Stimulated activated naive CD8-positive, alpha-beta T cell treated with anti-CD3 and anti-CD28 coated beads, Interleukin-15, Interleukin-2, amounts not matched to agents 100 U/mL and 50 U/mL, for 24 hours (primary cell): Measurements from ENCODE around the gene TMEM187.

ENCODE experiments used
- ATAC-seq: fragments of 150-1000 bp; cut with Tn5 transposase; one replicate; pipeline ENCODE4 v1.10.0; 2021
- DNase-seq: peaks from one replicate; pipeline ENCODE4 v3.0.0; 2021

Gene TMEM187

DNA sequence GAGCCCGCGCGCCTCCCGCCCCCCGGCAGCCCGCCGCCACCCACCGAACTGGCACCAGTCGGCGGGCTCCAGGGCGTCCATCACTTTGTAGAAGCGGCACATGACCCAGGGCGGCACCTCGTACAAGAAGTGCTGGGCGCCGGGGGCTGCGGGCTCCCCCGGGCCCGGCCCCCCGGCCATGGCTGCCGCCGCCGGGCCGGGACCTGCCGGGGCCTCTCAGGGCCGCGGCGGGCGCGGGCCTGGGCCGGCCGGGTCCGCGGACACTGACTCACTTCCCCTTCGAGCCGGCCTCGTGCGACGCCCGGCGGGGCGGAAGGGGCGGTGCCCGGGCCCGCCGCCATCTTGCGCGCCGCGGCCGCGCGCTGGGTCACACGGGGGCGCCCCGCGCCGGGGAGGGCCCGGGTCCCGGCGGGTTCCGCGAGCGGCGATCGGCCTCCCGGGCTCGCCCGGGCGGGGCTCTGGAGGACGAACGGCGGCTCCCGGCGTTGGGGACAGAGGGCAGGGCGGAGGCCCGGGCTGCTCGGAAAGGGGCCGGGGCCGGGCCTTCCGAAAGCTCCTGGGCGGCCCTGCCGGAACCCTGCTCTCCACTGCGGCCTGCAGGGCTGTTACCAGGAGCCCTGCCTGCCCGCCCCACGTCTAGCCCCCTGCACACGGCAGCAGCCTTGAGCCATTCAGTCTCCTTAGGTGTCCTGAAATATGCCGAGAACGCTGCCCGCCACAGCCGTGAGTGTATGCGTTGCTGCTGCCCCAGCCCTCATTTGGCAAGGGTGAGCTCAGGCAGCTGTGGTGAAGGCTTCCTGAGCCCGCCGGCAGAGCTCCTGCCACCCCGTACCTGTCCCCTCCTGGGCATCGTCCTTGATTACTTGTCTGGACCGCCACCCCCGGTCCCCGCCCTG is 47.3 kb downstream of the TMEM187 start, which contains the start of gene IRAK1:
IRAK1 (minus strand) TSS at position 270 of the 896 bp plus-strand sequence; CDS start at position 180, 90 bp downstream.
- peak; percentile 76 for ATAC-seq
- DNase-seq: peak; percentile 67

DNA sequence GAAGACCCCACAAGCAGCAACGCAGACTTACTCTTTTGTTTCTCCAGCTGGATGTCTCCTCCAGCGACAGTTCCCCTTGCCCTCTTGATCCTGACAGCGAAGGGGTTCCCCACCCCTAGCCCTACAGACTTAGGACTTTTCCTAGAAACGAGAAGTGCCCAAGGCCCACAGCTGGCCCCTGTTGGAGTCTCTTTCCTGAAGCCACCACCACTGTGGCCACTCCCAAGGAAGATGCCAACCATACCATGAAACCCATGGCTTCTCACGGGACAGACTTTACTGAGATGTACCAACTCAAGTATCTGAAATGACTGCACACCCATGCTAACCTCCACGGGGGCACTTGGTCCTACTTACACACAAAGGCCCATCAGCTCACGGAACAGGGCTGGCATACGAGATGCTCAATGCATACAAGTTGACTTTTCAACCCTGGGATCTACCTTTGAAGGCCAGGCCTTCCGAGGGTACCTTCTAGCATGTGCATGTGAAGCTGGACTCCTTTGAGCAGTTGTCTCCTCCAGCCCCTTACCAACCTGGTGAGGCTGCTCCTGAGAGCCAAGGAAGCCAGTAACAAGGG is 48.1 kb downstream of the TMEM187 start:
- DNase-seq (no peak), ATAC-seq (no peak)

DNA sequence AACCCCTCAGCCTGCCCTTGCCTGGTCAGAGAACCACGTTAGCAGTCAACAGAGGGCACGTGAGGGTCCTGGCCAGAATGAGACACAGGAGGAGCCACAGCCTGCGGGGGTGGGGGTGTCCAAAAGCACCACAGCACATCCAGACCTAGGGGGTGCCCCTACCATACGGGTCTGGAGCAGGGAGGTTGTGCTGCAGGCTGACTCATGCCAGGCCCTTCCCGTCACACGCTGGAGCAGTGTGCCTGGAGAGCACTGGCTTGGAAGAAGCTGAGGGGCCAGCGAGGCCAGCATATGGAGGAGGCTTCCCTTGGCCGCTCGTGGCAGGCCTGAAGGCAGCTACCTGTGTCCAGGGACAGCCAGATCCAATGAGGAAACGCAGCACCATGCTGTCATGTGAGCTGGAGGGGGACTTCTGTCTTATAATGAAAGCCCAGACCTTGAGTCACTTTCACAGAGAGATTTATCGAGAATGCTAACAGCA is 48.6 kb downstream of the TMEM187 start:
- ATAC-seq (peak; percentile 55), DNase-seq (peak; percentile 45)

DNA sequence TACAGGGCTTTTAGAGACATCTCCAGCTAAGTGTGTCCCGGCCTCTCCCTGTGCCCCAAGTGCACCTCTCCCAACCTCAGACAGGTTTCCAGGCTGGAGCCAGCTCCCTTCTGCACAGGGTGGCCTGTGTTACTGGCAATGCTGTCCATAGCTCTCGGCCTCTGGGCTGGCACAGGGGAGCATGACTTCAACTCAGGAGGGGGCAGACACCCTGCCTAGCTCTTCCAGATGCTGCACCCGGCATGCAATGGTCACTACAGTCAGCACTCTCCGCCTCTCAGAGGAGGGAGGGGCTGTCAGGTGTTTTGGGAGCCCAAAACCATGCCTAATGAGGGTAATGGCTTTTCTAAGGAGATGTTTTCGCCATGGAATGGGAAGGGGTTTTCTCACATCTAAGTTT is 49.6 kb downstream of the TMEM187 start:
- ATAC-seq (no peak), DNase-seq (no peak)

DNA sequence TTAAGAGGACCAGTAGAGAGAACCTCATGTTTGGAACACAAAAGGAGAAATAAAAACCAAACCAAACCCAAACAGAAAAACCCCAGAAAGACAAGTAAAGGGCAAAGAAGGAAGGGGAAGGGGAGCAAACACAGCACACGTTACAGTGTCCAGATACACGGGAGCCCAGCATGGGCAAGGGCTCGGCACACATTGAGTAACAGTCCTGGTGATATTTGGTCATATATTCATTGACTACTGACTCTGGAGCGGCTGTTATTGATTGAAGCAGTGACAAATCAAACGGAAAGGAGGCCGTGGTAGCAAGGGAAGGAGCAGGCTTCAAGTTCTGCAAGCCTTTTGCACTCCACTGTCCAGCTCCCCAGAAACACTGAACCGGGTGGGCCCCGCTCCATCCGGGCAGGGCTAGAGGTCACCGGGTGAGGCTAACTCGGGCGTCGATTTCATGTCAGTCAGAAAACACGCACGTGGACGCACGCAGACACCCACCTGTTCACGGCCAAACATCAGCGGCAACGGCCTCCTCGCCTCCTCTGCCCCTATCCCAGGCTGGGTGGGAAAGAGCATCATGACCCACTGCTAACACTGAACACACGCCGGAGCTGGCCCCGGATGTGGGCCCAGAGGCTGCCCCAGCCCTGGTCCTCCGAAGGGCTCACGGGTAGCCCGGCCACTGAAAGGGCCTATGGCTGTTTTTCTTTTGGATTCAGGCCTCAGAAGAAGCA is 50.9 kb downstream of the TMEM187 start:
- DNase-seq (no peak), ATAC-seq (no peak)

DNA sequence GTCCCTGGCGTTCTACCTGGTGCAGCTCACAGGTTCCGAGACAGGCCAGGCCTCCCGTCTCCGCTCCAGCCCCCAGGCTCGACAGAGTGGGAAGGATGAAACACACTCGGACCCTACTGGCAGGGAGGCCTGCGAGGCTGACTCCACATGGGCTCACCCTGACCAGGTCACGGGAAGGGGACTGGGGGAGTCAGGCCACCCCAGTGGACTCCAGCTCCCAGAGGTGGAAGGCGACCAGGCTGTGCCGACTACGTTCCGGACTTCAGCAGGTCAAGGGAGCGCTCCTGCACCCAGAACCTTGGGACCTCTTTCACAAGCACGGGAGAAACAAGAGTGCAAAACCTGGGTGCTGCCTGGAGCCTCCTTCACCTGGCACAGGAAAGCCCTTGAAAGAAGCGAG is 51.7 kb downstream of the TMEM187 start:
- ATAC-seq (no peak), DNase-seq (no peak)

DNA sequence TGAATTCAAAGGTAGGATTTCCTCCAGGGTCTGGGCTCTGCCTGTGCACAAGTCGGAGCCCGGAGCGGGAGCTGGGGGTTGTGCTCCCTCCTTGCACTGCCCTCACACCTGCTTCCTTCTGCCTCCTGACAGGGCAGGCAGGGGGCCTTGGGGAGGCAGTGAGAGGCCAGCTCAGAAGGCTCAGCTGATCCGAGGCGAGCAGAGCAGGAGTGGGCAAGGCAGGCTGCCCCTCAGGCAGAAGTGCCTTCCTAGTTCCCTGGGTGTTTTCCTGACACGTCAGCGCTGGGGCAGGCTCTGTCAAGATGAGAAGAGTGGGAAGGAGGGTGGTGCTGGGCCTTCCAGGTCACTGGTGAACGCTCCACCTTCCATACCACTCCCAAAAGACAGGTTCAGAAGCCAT is 52.7 kb downstream of the TMEM187 start:
- ATAC-seq: no peak
- no peak for DNase-seq

DNA sequence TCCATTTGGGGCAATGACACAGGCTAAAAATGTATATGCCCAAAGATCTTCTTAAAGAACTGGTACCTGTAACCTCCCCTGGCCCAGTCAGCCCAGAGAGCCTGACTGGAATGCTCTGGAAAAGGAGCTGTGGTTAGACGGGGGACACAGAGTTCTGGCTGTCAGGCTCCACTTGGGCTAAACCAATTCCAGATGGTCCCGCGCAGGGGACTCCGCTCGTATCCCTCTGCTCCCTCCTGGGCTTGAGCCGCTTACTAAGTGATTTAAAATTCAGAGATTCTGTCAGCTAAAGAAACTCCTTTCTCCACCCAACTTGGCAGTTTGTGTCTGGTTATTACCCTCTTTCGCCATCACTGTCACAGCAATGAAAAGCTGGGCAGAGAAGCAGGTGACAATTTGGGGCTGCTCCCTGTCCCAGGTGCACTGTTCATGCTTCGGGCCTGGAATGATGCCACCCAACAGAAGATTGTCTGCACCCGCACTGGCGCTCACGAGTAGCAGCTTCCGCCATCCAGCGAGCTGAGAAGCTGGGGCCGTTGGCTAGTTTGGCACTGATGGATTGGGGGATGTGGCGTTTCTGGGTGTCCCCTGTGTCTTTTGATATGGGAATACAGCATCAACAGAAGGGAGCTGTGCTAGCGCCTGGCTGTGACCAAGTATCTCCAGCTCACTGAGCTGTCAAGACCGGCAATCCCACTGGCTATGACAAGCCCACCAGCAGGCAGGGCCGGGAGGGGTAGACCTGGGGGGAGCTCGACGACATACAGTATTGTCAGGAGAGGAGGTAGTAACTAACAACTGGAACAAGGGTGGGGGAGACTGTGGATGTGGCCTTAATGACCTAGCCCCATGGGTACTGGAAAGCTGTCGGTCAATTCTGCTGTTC is 53.8 kb downstream of the TMEM187 start:
- ATAC-seq (no peak), DNase-seq (no peak)

DNA sequence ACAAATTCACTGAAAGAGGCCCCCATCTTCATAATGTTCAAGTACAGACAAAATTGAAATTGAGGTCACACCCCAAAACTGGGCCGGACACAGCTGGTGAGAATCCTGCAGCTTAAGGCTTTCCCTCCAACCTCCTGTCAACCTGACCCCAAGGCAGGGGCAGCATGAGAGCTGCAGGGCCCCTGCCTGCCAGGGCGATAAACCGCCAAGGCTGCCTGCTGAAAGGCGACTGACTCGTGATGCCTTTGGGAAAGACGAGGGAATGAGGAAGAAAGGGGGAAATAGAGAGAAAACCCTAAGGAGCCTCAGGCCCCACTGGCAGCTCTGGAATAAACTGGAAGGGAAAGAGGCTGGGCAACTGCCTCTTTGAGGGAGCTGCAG is 54.5 kb downstream of the TMEM187 start:
- ATAC-seq (no peak), DNase-seq (no peak)

DNA sequence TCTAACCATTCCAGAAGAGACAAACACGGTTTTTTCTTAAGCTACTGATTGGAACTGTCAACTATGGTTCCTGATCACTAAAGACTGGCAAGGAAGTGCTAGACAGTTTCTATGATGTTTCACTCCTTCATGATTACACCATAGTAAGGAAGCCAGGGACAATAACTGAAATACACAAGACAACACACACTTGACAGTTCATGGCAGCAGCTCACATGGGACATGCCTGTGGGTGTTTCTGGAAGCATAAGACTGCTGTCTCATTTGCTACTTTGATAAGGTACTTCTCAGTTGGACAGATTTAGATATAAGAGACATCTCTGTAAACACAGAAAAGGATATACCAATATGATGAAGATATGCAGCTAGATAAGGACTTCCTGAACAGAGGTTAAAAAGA is 55.4 kb downstream of the TMEM187 start:
- no peak for ATAC-seq
- no peak for DNase-seq

DNA sequence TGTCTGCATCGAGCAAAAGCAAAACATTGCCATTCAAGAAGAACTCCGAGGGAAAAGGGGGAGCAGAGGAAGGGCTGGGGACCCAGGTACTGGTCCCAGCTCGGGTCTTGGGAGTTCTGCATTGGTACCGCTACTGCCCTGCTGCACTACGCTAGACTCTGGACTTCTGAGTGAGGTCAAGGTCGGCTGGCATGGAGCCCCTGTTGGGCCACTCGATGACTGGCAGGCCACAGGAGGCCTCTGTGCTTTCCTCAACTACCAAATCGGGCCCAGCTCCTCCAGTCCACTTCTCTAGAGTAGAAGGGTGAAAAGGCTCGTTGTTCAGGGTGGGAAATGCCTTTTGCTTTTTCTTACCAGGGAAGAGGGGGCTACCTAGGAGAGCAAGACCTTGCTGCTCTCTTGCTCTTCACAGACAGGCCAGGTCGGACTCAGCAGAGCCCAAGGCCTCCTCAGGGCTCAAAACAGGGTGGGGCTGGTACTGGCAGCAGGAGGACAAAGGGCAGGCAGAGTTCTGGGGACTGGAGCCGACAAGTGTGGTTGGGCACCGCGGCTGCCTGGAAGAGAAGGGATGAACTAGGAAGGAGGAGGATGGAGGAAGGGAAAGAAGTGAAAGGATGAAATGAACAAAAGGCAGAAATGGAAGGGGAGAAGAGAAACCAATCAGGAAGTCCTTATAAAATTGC is 56.1 kb downstream of the TMEM187 start:
- no peak for ATAC-seq

DNA sequence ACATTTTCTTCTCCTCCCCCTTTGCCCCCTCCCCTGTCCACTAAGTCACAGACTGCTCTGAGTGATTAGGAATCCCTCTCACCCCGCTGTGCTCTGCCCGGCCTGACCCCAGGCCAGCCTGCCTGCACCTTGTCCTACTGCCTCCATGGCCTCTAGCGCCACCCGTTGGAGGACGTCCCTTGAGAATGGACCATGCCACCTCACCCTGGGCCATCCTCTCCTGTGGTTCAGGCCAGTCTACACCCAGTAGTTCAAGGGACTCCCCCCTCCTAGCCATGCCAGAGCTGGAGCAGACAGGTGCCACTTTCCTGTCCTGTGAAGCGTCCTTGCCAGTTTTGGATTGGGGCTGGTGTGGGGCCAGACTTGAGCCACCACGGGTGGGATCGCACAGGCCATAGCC is 56.9 kb downstream of the TMEM187 start:
- ATAC-seq: no peak
- no peak for DNase-seq

More for the DNA sequence above, 56.1 kb downstream of the TMEM187 start:
- no peak for DNase-seq

DNA sequence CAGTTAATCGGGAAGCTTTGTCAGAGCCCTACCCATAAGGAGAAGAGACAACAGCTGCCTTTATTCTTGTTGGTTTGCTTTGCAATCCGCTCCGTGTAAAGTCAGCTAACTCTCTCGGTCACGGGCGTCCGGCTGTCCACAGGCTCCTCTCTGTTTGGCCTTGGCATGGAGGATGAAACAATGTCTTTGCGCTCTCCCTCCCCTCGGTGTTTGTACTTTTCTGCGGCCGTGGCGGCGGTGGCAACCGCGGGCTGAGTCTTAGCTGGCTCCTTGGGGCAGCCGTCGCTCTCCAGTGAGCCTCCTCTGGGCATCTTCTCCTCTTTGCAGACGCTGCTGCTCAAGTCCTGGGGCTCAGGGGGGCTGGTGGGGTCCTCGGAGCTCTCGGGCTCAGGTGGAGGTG is 57.7 kb downstream of the TMEM187 start:
- no peak for DNase-seq
- ATAC-seq: no peak

DNA sequence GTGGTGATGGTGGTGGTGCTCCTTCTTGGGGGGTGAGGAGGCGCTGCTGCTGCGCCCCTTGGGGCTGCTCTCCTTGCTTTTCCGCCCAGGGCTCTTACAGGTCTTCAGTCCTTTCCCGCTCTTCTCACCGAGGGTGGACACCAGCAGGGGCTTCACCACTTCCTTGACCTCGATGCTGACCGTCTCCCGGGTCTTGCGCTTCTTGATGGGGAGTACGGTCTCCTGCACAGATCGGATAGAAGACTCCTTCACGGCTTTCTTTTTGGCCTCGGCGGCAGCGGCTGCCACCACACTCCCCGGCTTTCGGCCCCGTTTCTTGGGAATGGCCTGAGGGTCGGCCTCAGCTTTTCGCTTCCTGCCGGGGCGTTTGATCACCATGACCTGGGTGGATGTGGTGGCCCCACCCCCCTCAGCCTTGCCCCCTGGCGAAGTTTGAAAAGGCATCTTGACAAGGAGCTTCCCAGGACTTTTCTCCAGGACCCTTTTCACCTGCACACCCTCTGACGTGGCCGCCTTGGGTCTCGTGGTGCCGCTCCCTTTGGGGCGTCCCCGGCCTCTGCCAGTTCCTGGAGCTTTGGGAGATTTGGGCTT is 58.3 kb downstream of the TMEM187 start:
- ATAC-seq (no peak), DNase-seq (no peak)

DNA sequence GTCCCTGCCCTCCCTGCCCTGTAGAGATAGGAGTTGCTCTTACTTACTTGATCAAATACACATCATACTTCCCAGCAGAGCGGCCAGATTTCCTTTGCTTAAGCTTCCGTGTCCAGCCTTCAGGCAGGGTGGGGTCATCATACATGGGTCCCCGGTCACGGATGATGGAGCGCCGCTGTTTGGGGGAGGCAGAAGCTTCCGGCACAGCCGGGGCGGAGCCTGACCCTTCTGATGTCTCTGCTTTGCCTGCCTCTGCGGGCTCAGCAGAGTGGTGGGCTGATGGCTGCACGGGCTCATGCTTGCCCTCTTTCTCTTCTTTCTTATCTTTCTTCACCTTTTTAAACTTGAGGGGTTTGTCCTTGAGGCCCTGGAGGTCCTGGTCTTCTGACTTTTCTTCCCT is 59.6 kb downstream of the TMEM187 start:
- no peak for DNase-seq
- no peak for ATAC-seq

DNA sequence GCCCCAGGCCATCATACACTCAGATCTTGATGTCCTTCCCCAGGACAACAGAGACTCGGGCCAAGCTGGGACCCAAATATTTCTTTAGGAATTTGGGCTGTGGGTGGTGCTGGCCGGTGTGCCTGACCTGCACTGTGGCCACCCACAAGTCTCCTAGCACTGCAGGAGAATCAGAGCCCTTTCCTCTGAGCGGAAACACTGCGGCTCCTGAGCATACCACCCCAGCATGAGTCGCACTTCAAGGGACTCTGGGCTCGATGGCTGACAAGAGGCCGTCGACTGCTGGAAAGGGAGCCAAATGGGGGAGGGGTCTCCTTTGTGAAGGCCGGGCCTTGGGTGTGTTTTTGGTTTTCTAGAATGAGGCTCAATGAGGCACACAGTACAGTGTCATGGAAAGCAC is 60.1 kb downstream of the TMEM187 start:
- ATAC-seq: no peak

More for the DNA sequence above, 60.1 kb downstream of the TMEM187 start:
- no peak for DNase-seq
